GM19438 (cell line): ENCODE measurements around the gene IFNL1.
"Not testable (repeated sequence)": the region's sequence is repeated elsewhere in the genome, so short reads cannot be mapped to it uniquely, and the experiment has no call there.

Source experiments
- ATAC-seq: cut with Tn5 transposase; IDR thresholded peaks from one replicate; pipeline ENCODE4 v1.9.1; 2021; ENCODE audit warnings: low read depth; ENCODE audit not compliant: unreplicated experiment

Gene IFNL1

GRCh38 chr19:39296055-39296645 lies at the start of gene IFNL1:
IFNL1 (plus strand) TSS chr19:39296407; CDS start chr19:39296422, 15 bp downstream.
- ATAC-seq = no peak

GRCh38 chr19:39246951-39247669 lies 49.1 kb upstream of the IFNL1 start:
- ATAC-seq = no peak

GRCh38 chr19:39247701-39248664 lies 48.2 kb upstream of the IFNL1 start:
- ATAC-seq = no peak

DNA sequence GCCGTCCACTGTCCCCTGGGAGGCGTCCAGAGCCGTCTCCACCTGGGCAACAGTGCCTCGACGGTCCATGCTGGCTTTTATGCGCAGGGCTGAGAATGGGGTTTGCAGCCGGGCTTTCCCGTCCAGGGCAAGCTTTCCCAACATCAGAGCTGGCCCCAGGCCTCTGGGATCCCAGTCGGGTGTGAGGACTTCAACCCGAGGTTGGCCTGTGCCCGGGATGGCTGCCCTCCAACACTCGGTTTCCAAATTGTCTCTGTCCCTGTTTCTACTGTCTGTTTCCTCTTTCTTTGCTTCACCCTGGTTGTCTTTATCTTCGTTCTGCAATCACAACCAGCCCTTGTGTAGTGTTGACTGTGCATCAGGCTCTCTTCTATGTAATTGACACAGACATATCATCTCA lies 47.4 kb upstream of the IFNL1 start, which contains the start of gene IFNL4:
Gene IFNL4 (minus strand): TSS at position 51 of the 400 bp plus-strand sequence.
- ATAC-seq = no peak

DNA sequence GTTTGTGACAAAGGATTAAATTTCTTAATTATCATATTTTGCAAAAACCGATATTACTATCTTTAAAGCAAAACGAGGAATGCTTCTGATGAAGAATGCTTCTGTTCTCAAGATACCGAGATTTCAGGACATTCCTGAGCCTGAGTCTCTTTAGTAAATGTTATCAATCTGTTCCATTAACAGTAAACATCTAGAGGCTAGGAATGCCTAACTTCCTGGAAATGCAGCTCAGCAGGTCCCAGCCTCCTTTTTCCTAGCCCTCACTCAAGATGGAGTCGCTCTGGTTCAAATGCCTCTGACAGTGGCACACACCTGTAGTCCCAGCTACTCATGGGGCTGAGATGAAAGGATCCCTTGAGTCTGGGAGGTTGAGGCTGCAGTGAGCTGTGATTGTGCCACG lies 45.1 kb upstream of the IFNL1 start:
- no peak for ATAC-seq

DNA sequence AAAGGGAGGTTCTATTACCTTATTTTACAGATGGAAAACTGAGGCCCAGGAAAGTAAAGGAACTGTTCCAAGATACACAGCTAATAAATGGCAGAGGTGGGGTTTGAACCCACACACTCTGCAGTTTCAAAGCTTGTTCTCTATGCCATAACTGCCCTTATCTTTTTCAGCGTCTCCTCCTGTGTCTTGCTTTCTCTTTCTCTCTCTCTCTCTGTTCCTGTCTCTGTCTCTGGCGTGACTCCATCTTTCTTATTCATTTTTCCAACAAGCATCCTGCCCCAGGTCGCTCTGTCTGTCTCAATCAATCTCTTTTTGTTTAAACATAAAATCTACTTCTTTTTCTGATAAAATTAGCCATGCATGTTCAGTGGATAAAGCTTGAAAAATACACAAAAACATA lies 44.4 kb upstream of the IFNL1 start:
- ATAC-seq = no peak

- no peak for ATAC-seq
These were observed 43.7 kb upstream of the IFNL1 start for GRCh38 chr19:39252458-39252857.

DNA sequence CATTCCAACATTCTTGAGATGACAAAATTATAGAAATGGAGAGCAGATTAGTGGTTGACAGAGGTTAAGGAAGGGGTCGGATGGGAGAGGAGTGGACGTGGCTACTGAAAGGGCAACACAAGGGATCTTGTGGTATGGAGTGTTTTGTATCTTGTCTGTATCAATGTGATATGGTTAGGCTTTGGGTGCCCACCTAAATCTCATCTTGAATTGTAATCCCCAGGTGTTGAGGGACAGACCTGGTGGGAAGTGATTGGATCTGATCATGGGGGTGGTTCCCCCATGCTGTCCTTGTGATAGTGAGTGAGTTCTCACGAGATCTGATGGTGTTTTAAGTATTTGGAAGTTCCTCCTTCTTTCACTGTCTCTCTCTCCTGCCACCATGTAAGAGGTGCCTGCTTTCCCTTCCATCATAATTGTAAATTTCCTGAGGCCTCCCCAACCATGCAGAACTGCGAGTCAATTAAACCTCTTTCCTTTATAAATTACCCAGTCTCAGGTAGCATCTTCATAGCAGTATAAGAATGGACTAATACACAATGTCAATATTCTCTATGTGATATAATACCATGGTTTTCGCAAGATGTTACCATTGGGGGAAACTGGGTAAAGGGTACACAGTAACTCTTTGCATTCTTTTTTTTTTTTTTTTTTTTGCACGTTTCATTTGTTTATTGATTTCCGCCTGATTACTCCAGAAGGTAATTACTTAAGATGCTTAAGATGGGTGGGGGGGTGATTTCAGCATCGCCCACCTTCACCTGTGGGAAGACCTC lies 42.6 kb upstream of the IFNL1 start:
- ATAC-seq = no peak

GRCh38 chr19:39254531-39255345 lies 41.5 kb upstream of the IFNL1 start:
- ATAC-seq = no peak

DNA sequence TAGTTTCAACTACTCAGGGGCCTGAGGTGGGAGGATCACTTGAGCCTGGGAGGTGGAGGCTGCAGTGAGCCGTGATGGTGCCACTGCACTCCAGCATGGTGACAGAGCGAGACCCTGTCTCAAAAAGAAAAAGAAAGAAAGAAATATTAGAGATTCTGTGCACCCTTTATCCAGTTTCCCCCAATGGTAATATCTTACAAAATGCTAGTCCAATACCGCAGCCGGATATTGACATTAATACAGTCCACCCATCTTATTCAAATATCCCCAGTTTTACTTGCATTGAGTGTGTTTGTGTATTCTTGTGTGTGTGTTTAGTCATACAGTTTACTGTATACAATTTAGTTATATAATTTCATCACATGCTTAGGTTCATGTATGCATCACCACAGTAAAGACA lies 39.0 kb upstream of the IFNL1 start:
- ATAC-seq = no peak

GRCh38 chr19:39261704-39262103 lies 34.5 kb upstream of the IFNL1 start:
- ATAC-seq = no peak

DNA sequence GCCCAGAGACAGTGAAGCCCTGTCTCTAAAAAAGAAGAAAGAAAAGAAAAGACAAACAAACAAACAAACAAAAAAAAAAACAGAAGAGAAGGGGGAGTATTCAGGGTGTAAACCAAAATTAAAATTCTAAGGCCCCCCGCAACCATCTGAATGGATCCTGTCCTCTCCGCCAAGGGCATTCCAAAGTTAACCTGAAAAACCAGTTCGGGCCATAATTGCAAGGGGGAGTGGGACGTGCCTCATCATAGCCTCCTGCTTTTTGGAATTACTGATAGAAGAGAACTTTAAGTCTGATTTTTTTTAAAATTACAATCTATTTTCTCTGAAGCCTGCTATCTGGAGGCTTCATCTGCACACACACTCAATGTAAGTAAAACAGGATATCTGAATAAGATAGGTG lies 33.7 kb upstream of the IFNL1 start:
- no peak for ATAC-seq

- ATAC-seq = no peak
These were observed 32.3 kb upstream of the IFNL1 start for GRCh38 chr19:39263912-39264305.

DNA sequence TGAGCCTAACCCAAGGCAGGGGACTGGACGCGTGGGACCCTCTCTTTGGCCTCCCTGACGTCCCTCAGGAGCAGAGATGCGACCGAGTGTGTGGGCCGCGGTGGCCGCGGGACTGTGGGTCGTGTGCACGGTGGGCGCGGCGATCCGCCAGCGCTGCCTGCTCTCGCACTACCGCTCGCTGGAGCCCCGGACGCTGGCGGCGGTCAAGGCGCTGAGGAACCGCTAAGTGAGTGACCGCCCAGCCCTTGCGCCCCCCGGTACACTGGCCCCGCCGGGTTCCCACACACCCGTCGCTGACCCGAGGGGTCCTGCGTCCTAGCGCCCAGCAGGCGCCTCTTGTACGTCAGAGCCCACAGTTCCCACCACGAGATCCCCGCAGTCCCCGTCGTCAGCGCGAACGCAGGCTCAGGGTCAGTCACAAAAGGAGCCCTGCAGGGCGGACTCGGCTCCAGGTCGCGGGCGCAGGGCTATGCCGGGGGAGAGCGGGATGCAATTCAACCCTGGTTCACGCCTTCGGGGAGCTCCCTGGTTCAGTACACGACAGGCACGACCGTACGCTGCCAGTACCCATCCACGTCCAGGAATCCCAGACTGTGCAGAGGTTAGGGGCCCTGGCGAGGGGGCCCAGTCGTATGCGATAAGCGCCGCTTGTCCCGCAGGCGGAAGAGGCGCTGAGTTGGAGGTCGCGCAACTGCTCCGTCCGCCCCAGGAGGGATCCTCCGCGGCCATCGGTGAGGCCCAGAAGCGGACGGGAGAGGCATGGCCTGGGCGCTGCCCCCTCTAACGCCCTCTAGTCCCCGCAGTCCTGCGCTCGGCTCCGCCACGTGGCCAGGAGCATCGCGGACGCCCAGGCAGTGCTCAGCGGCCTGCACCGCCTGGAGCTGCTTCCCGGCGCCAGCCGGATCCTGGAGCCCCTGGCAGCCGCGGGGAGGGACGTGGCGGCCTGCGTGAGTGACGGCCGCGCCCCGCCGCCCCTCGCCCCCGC lies 31.6 kb upstream of the IFNL1 start:
- ATAC-seq = no peak

DNA sequence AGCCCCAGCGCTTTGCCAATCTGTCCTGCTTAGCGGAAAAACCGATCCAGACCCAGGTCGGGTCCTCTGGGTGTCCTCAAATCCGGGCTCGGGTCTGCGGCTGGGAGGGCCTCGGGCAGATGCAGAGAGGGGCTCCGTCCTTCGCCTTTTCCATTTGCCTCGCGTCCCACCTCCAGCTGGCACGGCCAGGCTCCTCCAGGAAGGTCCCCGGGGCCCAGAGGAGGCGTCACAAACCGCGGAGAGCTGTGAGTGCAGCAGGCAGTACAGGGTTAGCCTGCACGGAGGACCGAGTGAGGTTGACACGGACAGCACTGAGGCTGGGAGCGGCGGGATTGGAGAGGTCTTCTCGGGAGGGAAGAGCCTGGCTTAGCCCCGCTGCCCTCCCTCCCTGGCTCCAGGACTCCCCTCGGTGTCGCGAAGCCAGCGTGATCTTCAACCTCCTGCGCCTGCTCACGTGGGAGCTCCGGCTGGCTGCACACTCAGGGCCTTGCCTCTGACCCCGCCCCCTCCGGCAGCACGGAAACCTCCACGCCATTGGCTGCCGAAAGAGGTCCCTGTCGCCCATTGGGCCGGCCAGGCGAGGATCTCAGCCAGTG lies 30.8 kb upstream of the IFNL1 start:
- ATAC-seq = no peak

DNA sequence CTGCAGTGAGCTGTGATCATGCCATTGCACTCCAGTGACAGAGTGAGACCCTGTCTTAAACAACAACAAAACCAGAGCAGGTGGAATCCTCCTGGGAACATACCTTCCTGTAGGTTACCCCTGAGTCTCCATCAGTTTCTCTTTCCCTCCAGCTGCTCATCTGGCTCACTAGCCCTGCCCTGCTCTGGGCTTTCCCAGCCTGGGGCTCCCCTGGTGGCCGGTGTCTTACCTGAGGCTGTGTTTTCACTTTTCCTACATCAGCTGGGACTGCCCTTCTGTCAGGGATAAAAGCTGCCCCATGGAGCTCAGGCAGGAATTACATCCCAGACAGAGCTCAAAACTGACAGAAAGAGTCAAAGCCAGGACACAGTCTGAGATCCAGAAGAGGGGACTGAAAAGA lies 28.1 kb upstream of the IFNL1 start, which contains the start of gene IFNL2:
Gene IFNL2 (plus strand): TSS at position 312 of the 400 bp plus-strand sequence. CDS start 173 bp downstream, outside the sequence.
- ATAC-seq = not testable (repeated sequence)

GRCh38 chr19:39268531-39269223 lies 27.5 kb upstream of the IFNL1 start:
- not testable (repeated sequence) for ATAC-seq
